H1 (cell line): ENCODE data around the gene COL25A1. TPM values are rescaled to one million over a fixed set of nuclear protein-coding genes. Genes with fewer than 3 reads are reported as not detected.

Experiments
- CTCF ChIA-PET: fragments of 300-600 bp; sonication (Branson Sonifier 250); formaldehyde crosslinking; loops from one replicate; lab custom pipeline; 2021; ENCODE audit not compliant: partially characterized antibody; lab: Charles Lee
- POLR2A ChIA-PET: fragments of 300-600 bp; sonication (Branson Sonifier 250); formaldehyde crosslinking; loops from one replicate; lab custom pipeline; 2021; ENCODE audit warnings: inconsistent platforms; ENCODE audit not compliant: partially characterized antibody; lab: Charles Lee
- DNase-seq, 2 experiments: peaks; one replicate each; pipeline versions ENCODE4 v3.0.0 to v3.0.0-alpha.2; 2010 to 2022; ENCODE audit warnings: low spot score in 2 of 2, low read depth in 1 of 2, mixed read lengths in 1 of 2
- FAIRE-seq: peaks from 2 replicates; lab custom pipeline; 2011; peaks lifted over from hg19 to GRCh38; lab: Jason Lieb, UNC
- H2AFZ ChIP-seq: 2 replicates; pipeline ENCODE4 v1.8.1; 2012; ENCODE audit warnings: low read length, inconsistent platforms
- H2AK5ac ChIP-seq: 2 replicates; pipeline ENCODE4 v1.6.1; 2013; ENCODE audit warnings: low read depth, low read length
- H2BK120ac ChIP-seq: replicated peaks from 2 replicates; pipeline ENCODE3; 2013; ENCODE audit warnings: low read depth, low read length, inconsistent platforms
- H2BK12ac ChIP-seq: 2 replicates; pipeline ENCODE4 v1.6.1; 2013; ENCODE audit warnings: low read depth, low read length
- H2BK15ac ChIP-seq: 2 replicates; pipeline ENCODE4 v1.6.1; 2013; ENCODE audit warnings: low read length
- H2BK20ac ChIP-seq: 2 replicates; pipeline ENCODE4 v1.6.1; 2013; ENCODE audit warnings: low read length
- H2BK5ac ChIP-seq: 2 replicates; pipeline ENCODE4 v1.6.1; 2013; ENCODE audit warnings: low read depth, low read length
- H3K14ac ChIP-seq: 2 replicates; pipeline ENCODE4 v1.6.1; 2013; ENCODE audit warnings: inconsistent platforms; ENCODE audit not compliant: insufficient read length
- H3K18ac ChIP-seq: 2 replicates; pipeline ENCODE4 v1.6.1; 2013; ENCODE audit warnings: low read length; ENCODE audit errors: extremely low read depth
- H3K23ac ChIP-seq: 2 replicates; pipeline ENCODE4 v1.6.1; 2013; ENCODE audit warnings: inconsistent platforms; ENCODE audit not compliant: insufficient read length
- H3K23me2 ChIP-seq: 2 replicates; pipeline ENCODE4 v1.6.1; 2013; ENCODE audit warnings: low read depth, low read length
- H3K27ac ChIP-seq: 2 replicates; pipeline ENCODE4 v1.6.1; 2011; ENCODE audit warnings: low read depth, low read length, inconsistent platforms
- H3K27me3 ChIP-seq, 4 experiments: replicated peaks in 1 of 4; 1 replicate in 1 of 4; 2 replicates in 3 of 4; pipeline versions ENCODE4 v1.6.1 to v1.8.1; 2011 to 2013; ENCODE audit warnings: low read length in 3 of 4, mild to moderate bottlenecking in 3 of 4, inconsistent platforms in 2 of 4, mixed read lengths in 2 of 4, moderate library complexity in 1 of 4; ENCODE audit not compliant: control insufficient read depth in 3 of 4, insufficient read depth in 3 of 4; ENCODE audit errors: extremely low read depth in 1 of 4
- H3K36me3 ChIP-seq, 4 experiments: 2 replicates each; pipeline versions ENCODE4 v1.6.1 to v1.8.1; 2011 to 2013; ENCODE audit warnings: mild to moderate bottlenecking in 4 of 4, low read length in 3 of 4, moderate library complexity in 2 of 4, control low read depth in 1 of 4, inconsistent platforms in 1 of 4; ENCODE audit not compliant: insufficient read depth in 4 of 4, control insufficient read depth in 2 of 4
- H3K4ac ChIP-seq: replicated peaks from 2 replicates; pipeline ENCODE3; 2013; ENCODE audit warnings: low read length, low read depth, mixed read lengths, inconsistent platforms; ENCODE audit not compliant: insufficient read length
- H3K4me1 ChIP-seq, 4 experiments: replicated peaks in 1 of 4; 1 replicate in 1 of 4; 2 replicates in 3 of 4; pipeline versions ENCODE4 v1.6.1 to v1.8.1; 2011 to 2013; ENCODE audit warnings: low read length in 3 of 4, inconsistent platforms in 2 of 4, mixed read lengths in 1 of 4; ENCODE audit not compliant: insufficient read depth in 4 of 4, control insufficient read depth in 3 of 4
- H3K4me2 ChIP-seq, 2 experiments: 2 replicates each; pipeline versions ENCODE4 v1.6.1 to v1.8.1; 2011 to 2013; ENCODE audit warnings: low read depth in 2 of 2, low read length in 2 of 2, control low read depth in 1 of 2, inconsistent platforms in 1 of 2, mild to moderate bottlenecking in 1 of 2; ENCODE audit not compliant: insufficient read depth in 1 of 2
- H3K4me3 ChIP-seq, 4 experiments: fragments of 200-600, 300-600 bp in 1 of 4; sonication (generic), shearing (Covaris generic), sonication (Bioruptor Twin) in 1 of 4; 2 replicates each; pipeline versions ENCODE4 v1.5.1 to v1.8.1; 2011 to 2016; ENCODE audit warnings: low read length in 4 of 4, low read depth in 3 of 4, control low read depth in 2 of 4, inconsistent platforms in 2 of 4, mild to moderate bottlenecking in 2 of 4, mixed read lengths in 1 of 4, moderate library complexity in 1 of 4; ENCODE audit not compliant: insufficient read depth in 2 of 4; ENCODE audit errors: extremely low read depth in 1 of 4
- H3K56ac ChIP-seq: replicated peaks from 2 replicates; pipeline ENCODE3; 2013; ENCODE audit warnings: low read depth, mild to moderate bottlenecking, mixed read lengths, low read length, inconsistent platforms; ENCODE audit not compliant: insufficient read length
- H3K79me1 ChIP-seq: 2 replicates; pipeline ENCODE4 v1.6.1; 2013; ENCODE audit warnings: low read depth, low read length, control low read depth
- H3K79me2 ChIP-seq, 2 experiments: 2 replicates each; pipeline versions ENCODE4 v1.6.1 to v1.8.1; 2012 to 2013; ENCODE audit warnings: low read length in 2 of 2, mild to moderate bottlenecking in 2 of 2, inconsistent platforms in 1 of 2; ENCODE audit not compliant: insufficient read depth in 2 of 2, control insufficient read depth in 1 of 2
- H3K9ac ChIP-seq, 4 experiments: replicated peaks in 1 of 4; 1 replicate in 1 of 4; 2 replicates in 3 of 4; pipeline versions ENCODE4 v1.6.1 to v1.8.1; 2011 to 2013; ENCODE audit warnings: low read depth in 3 of 4, low read length in 3 of 4, control low read depth in 2 of 4, mild to moderate bottlenecking in 2 of 4, moderate library complexity in 2 of 4, inconsistent platforms in 1 of 4; ENCODE audit errors: extremely low read depth in 1 of 4
- H3K9me3 ChIP-seq, 2 experiments: 2 replicates each; pipeline versions ENCODE4 v1.6.1 to v1.8.1; 2012 to 2013; ENCODE audit warnings: mild to moderate bottlenecking in 2 of 2, moderate library complexity in 2 of 2, control low read depth in 1 of 2, inconsistent platforms in 1 of 2, low read depth in 1 of 2, low read length in 1 of 2, mixed read lengths in 1 of 2; ENCODE audit not compliant: insufficient read depth in 2 of 2
- H4K20me1 ChIP-seq, 2 experiments: replicated peaks in 1 of 2; 2 replicates each; pipeline versions ENCODE3 to v1.8.1; 2011 to 2013; ENCODE audit warnings: inconsistent platforms in 2 of 2, low read length in 2 of 2, mild to moderate bottlenecking in 1 of 2; ENCODE audit not compliant: insufficient read depth in 2 of 2, control insufficient read depth in 1 of 2
- H4K5ac ChIP-seq: 2 replicates; pipeline ENCODE4 v1.6.1; 2013; ENCODE audit warnings: low read length, low read depth, mixed read lengths, inconsistent platforms; ENCODE audit not compliant: insufficient read length
- H4K8ac ChIP-seq: 2 replicates; pipeline ENCODE4 v1.8.0; 2013; ENCODE audit warnings: mild to moderate bottlenecking, moderate library complexity, low read length, inconsistent platforms; ENCODE audit not compliant: insufficient read depth; ENCODE audit errors: extremely low read depth
- H4K91ac ChIP-seq: replicated peaks from 2 replicates; pipeline ENCODE3; 2013; ENCODE audit warnings: low read length, mixed read lengths, inconsistent platforms; ENCODE audit not compliant: insufficient read length
- CBX8 ChIP-seq: fragments of 300-800, 300-1000 bp; sonication (generic); IDR thresholded peaks from 2 replicates; pipeline ENCODE4 v1.7.1; 2016; ENCODE audit warnings: low read depth, low read length, borderline replicate concordance
- CTCF ChIP-seq, 3 experiments: IDR thresholded peaks; 1 replicate in 2 of 3; 2 replicates in 1 of 3; pipeline versions ENCODE4 v1.5.1 to v1.6.1; 2011; ENCODE audit warnings: low read length in 3 of 3, mild to moderate bottlenecking in 3 of 3, inconsistent platforms in 2 of 3, low read depth in 1 of 3, moderate library complexity in 1 of 3; ENCODE audit not compliant: insufficient read depth in 1 of 3; ENCODE audit errors: control extremely low read depth in 1 of 3
- EGR1 ChIP-seq: IDR thresholded peaks from 2 replicates; pipeline ENCODE4 v1.6.1; 2011; ENCODE audit warnings: low read depth, low read length, borderline replicate concordance
- PHF8 ChIP-seq: fragments of 200-600 bp; sonication (generic); conservative IDR thresholded peaks from 2 replicates; pipeline ENCODE4 v1.7.1; 2012; ENCODE audit warnings: low read depth, mild to moderate bottlenecking, inconsistent platforms, low read length, moderate library complexity
- SIN3A ChIP-seq, 2 experiments: IDR thresholded peaks in 1 of 2; conservative IDR thresholded peaks in 1 of 2; 2 replicates each; pipeline ENCODE4 v1.6.1; 2011 to 2012; ENCODE audit warnings: low read length in 2 of 2, improper control_type of control experiment in 1 of 2, low read depth in 1 of 2, mild to moderate bottlenecking in 1 of 2
- TAF7 ChIP-seq: optimal IDR thresholded peaks from 2 replicates; pipeline ENCODE3; 2011; ENCODE audit warnings: low read depth, mild to moderate bottlenecking, inconsistent platforms, low read length, moderate library complexity, borderline replicate concordance
- TEAD4 ChIP-seq: IDR thresholded peaks from 2 replicates; pipeline ENCODE4 v1.6.1; 2012; ENCODE audit warnings: low read depth, low read length, inconsistent platforms, mixed read lengths
- WGBS, 2 experiments: shearing (Covaris generic) in 1 of 2; methylation state at CpG; one replicate each; pipeline versions ENCODE4 v1.1.6 to v1.1.7; 2013 to 2015; ENCODE audit warnings: low lambda C conversion rate in 2 of 2, mixed read lengths in 2 of 2, inconsistent platforms in 1 of 2, low coverage in 1 of 2, missing lambda C conversion rate in 1 of 2; ENCODE audit not compliant: insufficient replicate concordance in 2 of 2, insufficient coverage in 1 of 2, insufficient read length in 1 of 2; ENCODE audit errors: extremely low coverage in 1 of 2, missing lambda C conversion rate in 1 of 2; 5-methylcytosine and 5-hydroxymethylcytosine counted together
- polyA plus RNA-seq, 7 experiments: library from polyadenylated mRNA; depleted of rRNA in 3 of 7; stranded (reverse) in 5 of 7; unstranded in 2 of 7; fragments of >200 nt in 5 of 7; fragments of 200-250 nt in 2 of 7; gene quantifications; 1 replicate in 5 of 7; 2 replicates in 1 of 7; 4 replicates in 1 of 7; pipeline versions ENCODE4 v1.2.1 to v1.2.3, GENCODE V29; 2011 to 2013; ENCODE audit warnings: missing spikeins in 2 of 7, mixed read lengths in 2 of 7
- total RNA-seq: library from RNA; stranded (reverse); fragmentation: NEBNext Ultra II Directional; extraction: Animal tissue kit (Norgen Biotek cat#: 25700); gene quantifications from 2 replicates; pipeline ENCODE4 v1.2.1, GENCODE V29; 2021

COL25A1 gene
- total and polyA plus RNA-seq, 2 of the 8 experiments (the other 6 are each of a cell fraction or from before 2014, with no cell fraction given): 1.1 to 8.3 TPM

DNA sequence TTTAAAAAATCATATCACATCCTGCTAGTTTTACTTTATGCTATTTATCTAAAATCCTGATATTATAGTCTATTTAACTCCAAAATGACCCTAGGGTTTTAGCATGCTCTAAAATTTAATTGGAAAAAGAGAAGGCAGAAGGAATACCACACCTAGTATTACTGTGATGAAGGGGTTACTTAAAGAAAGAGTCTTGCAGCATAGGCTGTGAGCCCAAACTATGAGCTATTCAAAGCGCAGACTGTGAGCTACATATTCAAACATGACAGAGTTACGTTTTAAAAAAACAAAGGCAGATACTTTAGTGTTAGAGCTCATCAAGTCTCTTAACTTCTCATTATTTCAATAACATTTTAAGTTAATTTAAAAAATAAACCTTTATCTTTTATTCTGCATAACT, 291.9 kb downstream of the COL25A1 start:
- Histone ChIP-seq H3K4me2 (no peak overlapping the region), H4K8ac (no peak overlapping the region), H2BK15ac (no peak overlapping the region), H3K9ac (no peak overlapping the region), H3K79me1 (no peaks in the 10 kb centered on the region), H3K27me3 (no peaks in the 10 kb centered on the region), H2AK5ac (no peak overlapping the region), H3K36me3 (no peaks in the 10 kb centered on the region), H3K14ac (no peak overlapping the region), H3K27ac (no peak overlapping the region), H3K18ac (no peak overlapping the region), H3K4me3 (no peak overlapping the region), H3K23me2 (no peaks in the 10 kb centered on the region; the same call in 1 of the 2 replicates), H2BK5ac (no peak overlapping the region), H3K4me1 (peaks cover 0 to 7% (median 3%) of the 10 kb centered on the region in 4 experiments; a peak in 2 of 7 replicates), H2AFZ (no peak overlapping the region), H4K5ac (no peak overlapping the region), H3K9me3 (peaks cover 0 to 9% of the 10 kb centered on the region in 2 experiments; a peak in 1 of 4 replicates), H3K4ac (no peak overlapping the region), H3K23ac (no peak overlapping the region), H2BK120ac (no peak overlapping the region), H3K79me2 (no peaks in the 10 kb centered on the region), H3K56ac (no peak overlapping the region), H4K91ac (no peak overlapping the region), H2BK12ac (no peak overlapping the region), H2BK20ac (no peak overlapping the region), H4K20me1 (no peaks in the 10 kb centered on the region)
- DNase-seq: no peak
- 82% methylated on average over 2 of the region's 2 CpGs; no CpG with 5 or more reads in 1 of the 2 experiments for WGBS, 2 experiments
- FAIRE-seq: no peak
- ChIA-PET CTCF (interaction anchor here (1.3 to 1.7 kb wide), 3 partner anchors 16 to 283 kb away, joined by 3 to 5 read pairs (median 4); no protein-coding TSS in a partner anchor), POLR2A (no interaction called here)
- TF ChIP-seq CBX8 (no peak), EGR1 (no peak), CTCF (IDR thresholded peaks at IDR 0.05; ENCODE audit: control extremely low read depth in 1 of 3, insufficient read depth in 1 of 3, low read depth in 1 of 3, low read length in 3 of 3) (no peak), PHF8 (no peak), TEAD4 (no peak), TAF7 (no peak), SIN3A (conservative IDR thresholded peaks at IDR 0.05 in 1 of 2, IDR thresholded peaks at IDR 0.05 in 1 of 2; ENCODE audit: low read depth in 1 of 2, low read length in 2 of 2) (no peak)
